Loucy (cell line): Measurements from ENCODE around the gene C20orf173.

Experiments
- EZH2phosphoT487 ChIP-seq: fragments of 200-600 bp; IDR thresholded peaks from 2 replicates; pipeline ENCODE4 v1.6.1; 2018; ENCODE audit warnings: antibody characterized with exemption, mild to moderate bottlenecking, moderate library complexity, borderline replicate concordance
- TF ChIP-seq, protein P1 (sequence below): fragments of 200-600 bp; sonication (generic); conservative IDR thresholded peaks from 2 replicates; pipeline ENCODE4 v1.5.1; 2014; ENCODE audit warnings: mild to moderate bottlenecking, antibody characterized with exemption, low read length

DNA sequence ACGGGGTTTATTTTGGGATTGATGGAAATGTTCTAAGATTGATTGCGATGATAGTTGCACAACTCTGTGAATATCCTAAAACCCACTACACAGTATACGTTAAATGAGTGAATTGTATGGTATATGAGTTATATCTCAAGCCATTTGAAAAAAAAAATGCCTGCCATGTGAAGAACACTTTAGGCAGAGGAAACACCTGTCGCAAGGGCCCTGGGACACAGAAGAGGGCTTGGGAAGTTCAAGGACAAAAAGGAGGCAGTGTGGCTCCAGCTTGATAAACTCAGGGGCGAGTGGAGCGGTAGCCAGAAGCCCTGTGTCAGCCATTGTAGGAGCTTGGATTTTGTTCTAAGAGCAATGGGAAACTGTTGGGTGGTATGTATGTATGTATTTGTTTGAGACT lies 37.1 kb downstream of the C20orf173 start:
- TF ChIP-seq, protein P1, sequence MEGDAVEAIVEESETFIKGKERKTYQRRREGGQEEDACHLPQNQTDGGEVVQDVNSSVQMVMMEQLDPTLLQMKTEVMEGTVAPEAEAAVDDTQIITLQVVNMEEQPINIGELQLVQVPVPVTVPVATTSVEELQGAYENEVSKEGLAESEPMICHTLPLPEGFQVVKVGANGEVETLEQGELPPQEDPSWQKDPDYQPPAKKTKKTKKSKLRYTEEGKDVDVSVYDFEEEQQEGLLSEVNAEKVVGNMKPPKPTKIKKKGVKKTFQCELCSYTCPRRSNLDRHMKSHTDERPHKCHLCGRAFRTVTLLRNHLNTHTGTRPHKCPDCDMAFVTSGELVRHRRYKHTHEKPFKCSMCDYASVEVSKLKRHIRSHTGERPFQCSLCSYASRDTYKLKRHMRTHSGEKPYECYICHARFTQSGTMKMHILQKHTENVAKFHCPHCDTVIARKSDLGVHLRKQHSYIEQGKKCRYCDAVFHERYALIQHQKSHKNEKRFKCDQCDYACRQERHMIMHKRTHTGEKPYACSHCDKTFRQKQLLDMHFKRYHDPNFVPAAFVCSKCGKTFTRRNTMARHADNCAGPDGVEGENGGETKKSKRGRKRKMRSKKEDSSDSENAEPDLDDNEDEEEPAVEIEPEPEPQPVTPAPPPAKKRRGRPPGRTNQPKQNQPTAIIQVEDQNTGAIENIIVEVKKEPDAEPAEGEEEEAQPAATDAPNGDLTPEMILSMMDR, result no peak
- TF ChIP-seq EZH2phosphoT487, result no peak
